CD4-positive, alpha-beta T cell treated with Interleukin-2 at 100 ng/mL for 4 hours (primary cell): ENCODE data around the gene SMOC1.
"Not testable (repeated sequence)": the region's sequence is repeated elsewhere in the genome, so short reads cannot be mapped to it uniquely, and the experiment has no call there.

Source experiments
- DNase-seq: peaks from one replicate; pipeline ENCODE4 v3.0.0-alpha.2; 2020; ENCODE audit warnings: low spot score

Gene SMOC1

GRCh38 chr14:69901113-69901951 lies 22.1 kb downstream of the SMOC1 start:
- DNase-seq: no peak

DNA sequence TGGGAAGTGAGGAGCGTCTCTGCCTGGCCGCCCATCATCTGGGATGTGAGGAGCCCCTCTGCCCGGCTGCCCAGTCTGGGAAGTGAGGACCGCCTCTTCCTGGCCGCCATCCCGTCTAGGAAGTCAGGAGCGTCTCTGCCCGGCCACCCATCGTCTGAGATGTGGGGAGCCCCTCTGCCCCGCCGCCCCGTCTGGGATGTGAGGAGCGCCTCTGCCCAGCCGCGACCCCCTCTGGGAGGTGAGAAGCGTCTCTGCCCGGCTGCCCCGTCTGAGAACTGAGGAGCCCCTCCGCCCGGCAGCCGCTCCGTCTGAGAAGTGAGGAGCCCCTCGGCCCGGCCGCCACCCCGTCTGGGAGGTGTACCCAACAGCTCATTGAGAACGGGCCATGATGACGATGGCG lies 23.8 kb downstream of the SMOC1 start:
- DNase-seq: not testable (repeated sequence)

DNA sequence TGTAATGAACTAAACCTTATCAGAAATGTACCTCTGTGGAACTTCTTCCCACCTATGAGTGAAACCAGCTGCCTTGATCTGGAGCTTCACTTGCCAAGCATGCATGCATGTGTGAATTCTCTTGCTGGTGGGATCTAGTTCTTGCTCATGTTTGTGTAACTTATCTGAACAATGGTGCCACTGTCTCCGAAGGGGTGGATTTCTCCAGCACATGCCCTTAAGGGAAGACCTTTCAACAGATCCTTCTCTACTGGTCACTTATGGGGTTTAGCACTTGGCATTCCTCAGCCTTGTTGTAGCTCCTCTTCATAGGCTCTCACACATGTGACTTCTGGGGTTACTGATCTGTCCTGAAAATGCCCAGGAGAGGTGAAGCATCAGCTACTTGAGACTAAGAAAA lies 25.0 kb downstream of the SMOC1 start:
- no peak for DNase-seq

DNA sequence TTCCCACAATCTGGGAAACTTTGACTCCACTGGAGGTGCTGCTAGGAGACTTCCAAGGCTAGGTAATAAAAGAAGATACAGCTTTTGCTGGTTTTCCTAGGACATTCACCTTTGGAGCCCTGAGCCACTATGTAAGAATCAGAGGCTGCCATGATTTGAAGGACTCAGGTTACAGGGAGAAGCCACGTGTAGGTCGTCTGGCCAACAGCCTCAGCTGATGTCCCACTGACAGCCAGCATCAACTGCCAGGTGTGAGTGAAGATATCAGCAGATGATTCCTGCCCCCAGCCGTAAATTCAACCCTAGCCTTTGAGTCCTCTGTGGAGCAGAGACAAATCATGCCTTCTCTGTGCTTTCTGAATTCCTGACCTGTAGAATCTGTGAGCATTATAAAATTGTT lies 27.0 kb downstream of the SMOC1 start:
- DNase-seq: no peak

- no peak for DNase-seq
Observed at GRCh38 chr14:69909826-69910550, 30.8 kb downstream of the SMOC1 start.

- DNase-seq: no peak
Observed at GRCh38 chr14:69910871-69911270, 31.7 kb downstream of the SMOC1 start.

DNA sequence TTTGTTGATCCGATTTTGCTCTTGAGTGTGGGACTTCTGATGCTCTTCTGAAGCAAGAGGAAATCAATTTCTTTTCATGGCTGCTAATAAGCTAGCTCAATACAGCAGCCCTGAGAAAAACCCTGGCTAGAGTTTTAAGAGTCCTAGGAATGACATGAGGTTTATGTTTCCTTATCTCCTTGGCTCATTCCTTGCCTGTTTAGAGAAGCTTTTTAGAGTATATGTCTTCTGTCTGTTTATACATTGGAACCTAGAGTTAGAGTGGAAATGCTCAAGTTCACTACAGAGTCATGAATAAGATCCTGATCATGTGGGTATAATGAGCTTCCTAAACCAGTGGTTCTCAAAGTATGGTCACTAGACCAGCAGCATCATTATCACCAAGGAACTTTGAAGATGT lies 34.5 kb downstream of the SMOC1 start:
- DNase-seq: no peak

- DNase-seq: no peak
Observed at GRCh38 chr14:69916396-69916795, 37.2 kb downstream of the SMOC1 start.

DNA sequence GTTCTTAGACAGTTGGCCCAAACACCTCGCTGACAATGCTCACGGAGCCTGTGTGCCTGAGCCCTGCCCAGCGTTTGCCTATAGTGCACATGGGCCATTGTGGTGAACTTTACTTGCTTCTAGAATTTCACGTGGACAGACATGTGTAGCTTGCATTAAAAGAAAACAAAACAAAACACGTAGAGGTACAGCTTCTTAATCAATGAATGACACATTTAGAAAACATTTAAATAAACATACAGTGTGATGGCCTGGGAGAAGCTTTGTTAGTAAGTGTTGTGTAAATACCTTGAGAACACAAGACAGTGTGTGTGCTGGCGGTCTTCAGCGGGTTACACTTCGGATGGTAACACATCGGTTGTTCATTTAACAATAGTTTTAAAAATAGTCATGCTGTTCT lies 38.1 kb downstream of the SMOC1 start:
- DNase-seq: no peak

GRCh38 chr14:69919815-69920214 lies 40.6 kb downstream of the SMOC1 start:
- DNase-seq: no peak

DNA sequence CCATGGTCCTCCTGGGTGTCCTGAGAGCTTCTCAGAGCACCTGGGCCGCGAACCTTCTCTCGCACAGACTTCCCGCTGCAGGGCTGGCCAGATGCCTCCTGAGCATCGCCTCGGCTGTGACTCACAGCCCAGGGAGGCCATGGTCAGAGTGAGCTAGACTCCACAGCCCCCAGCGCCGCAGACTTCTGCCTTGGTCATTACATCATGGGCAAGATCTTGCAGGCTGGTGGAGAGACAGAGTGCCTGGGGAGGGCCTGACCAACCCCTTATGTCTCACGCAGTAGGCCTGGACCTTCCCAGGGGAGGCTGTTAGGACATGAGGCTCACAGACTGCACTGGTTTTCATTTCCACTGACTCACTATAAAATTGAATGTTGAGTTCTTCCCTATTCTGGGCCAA lies 41.8 kb downstream of the SMOC1 start:
- DNase-seq: no peak

GRCh38 chr14:69922198-69922597 lies 43.0 kb downstream of the SMOC1 start:
- DNase-seq: no peak

DNA sequence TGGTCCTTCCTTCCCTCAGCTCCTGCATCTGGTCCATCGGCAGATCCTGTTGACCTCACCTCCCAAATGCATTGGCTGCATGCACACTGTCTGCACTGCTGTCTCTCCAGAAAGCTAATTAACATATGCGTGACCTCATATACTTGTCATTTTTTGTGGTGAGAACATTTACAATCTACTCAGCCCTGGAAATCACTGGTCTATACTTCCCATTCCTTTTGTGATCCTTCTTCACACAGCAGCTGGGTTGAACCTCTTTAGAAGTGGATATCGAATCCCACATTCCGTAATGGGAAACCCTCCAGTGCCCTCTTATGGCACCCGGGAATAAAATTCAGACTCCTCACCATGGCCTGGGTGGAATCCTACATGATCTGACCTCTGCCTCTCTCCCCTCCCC lies 45.0 kb downstream of the SMOC1 start:
- no peak for DNase-seq

- DNase-seq: no peak
Observed at GRCh38 chr14:69928111-69928523, 48.9 kb downstream of the SMOC1 start.

DNA sequence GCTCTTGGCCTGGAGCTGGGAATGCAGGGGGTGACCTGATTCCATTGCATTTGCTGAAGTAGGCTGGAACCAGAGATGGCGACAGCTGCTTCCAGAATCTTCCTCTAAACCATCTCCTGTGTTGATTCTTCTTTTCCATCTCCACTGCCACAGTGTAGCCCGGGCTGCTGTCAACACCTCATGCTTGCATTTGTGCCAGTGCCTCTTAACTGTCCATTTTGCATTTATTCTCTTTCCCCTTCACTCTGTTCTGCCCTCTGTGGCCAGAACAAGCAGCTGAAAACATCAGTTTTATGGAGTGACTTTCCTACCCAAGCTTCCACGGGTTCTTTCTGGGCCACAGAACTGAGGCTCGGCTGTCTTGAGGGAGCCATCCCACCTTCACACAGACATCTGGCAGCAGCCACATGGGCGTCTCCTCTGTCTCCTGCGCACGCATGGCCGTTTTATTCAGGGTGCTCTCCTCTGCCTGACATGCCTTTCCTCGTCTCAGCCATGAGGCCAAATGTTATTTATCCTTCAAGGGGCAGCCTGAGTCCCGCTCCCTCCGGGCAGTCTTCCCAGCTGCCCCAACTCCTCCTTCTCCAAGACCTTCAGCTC lies 51.7 kb downstream of the SMOC1 start:
- no peak for DNase-seq

GRCh38 chr14:69931960-69932359 lies 52.7 kb downstream of the SMOC1 start:
- no peak for DNase-seq

DNA sequence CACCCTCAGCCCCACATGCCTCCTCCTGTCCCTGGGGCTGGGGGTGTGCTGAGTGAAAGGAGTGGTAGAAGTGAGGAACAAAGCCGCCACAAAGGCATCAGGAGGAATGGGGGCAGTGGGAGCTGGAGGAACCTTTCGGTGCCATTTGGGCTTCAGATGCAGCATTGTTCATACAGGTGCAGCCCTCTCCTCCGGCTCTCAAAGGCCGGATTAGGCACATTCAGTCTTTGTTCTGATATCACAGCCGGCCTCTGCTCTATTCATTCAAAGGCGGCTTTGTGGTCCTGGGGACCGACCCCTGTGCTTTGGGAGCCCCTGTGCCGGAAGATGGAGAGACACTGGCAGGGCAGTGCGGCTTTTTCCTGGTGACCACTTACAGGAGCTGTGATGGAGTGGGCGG lies 53.2 kb downstream of the SMOC1 start:
- DNase-seq: no peak

- DNase-seq: no peak
Observed at GRCh38 chr14:69933623-69934275, 54.5 kb downstream of the SMOC1 start.

GRCh38 chr14:69937367-69938081 lies 58.3 kb downstream of the SMOC1 start:
- DNase-seq: no peak

- no peak for DNase-seq
Observed at GRCh38 chr14:69938751-69939150, 59.5 kb downstream of the SMOC1 start.

- DNase-seq: no peak
Observed at GRCh38 chr14:69941768-69942742, 62.8 kb downstream of the SMOC1 start.
